ENCODE results near the gene CUX1. TPM values are rescaled to one million over a fixed set of nuclear protein-coding genes. Genes with fewer than 3 reads are reported as not detected.

CUX1 gene
- total and polyA plus RNA-seq, 10 of the 15 experiments (the other 5 are each of a cell fraction or from before 2014, with no cell fraction given), result 6.1 to 48.6 (median 25.9) TPM

DNA sequence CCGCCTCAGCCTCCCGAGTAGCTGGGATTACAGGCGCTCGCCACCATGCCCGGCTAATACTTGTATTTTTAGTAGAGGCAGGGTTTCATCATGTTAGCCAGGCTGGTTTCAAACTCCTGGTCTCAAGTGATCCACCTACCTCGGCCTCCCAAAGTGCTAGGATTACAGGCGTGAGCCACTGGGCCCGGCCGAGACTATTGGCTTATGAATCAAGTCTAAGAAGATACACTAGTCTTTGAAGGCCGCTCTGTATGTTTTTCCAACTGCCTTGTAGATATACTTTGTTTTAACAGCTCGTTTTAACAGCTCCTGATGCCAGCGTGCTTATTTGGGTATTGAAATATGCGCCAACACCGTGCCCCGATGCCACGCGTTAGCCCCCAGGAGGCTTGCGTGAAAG lies 332.8 kb downstream of the CUX1 start:
- ATAC-seq (no peak), DNase-seq (ENCODE audit: low read depth, low spot score) (no peak), FAIRE-seq (no peak)
- Histone ChIP-seq H3K27me3 (replicated peaks in 1 of 2; ENCODE audit: control insufficient read depth in 2 of 2, insufficient read depth in 2 of 2, low read length in 1 of 2) (no peaks in the 10 kb centered on the region), H3K79me2 (ENCODE audit: control insufficient read depth, insufficient read depth, low read length) (no peaks in the 10 kb centered on the region), H2AFZ (ENCODE audit: control insufficient read depth, low read depth, low read length) (no peak overlapping the region), H4K20me1 (ENCODE audit: control insufficient read depth, insufficient read depth) (no peaks in the 10 kb centered on the region), H3K4me1 (ENCODE audit: control insufficient read depth, insufficient read depth, low read length) (no peaks in the 10 kb centered on the region), H3K9ac (ENCODE audit: control insufficient read depth, insufficient read depth, low read length) (no peak overlapping the region), H3K36me3 (ENCODE audit: control insufficient read depth in 2 of 2, insufficient read depth in 2 of 2, low read length in 1 of 2) (peaks cover 9 to 11% of the 10 kb centered on the region in 2 experiments), H3K4me2 (ENCODE audit: control insufficient read depth, insufficient read depth) (no peak overlapping the region), H3K9me3 (replicated peaks; ENCODE audit: control insufficient read depth, insufficient read depth, low read length) (no peaks in the 10 kb centered on the region), H3K4me3 (no peak overlapping the region), H3K27ac (ENCODE audit: control insufficient read depth, insufficient read depth) (no peak overlapping the region)
- ChIA-PET CTCF (no interaction called here), SMC1A (ENCODE audit: uncharacterized antibody, unreplicated experiment) (interaction anchor here (0.7 to 0.9 kb wide), 2 partner anchors 13 to 50 kb away, joined by 4 read pairs; no protein-coding TSS in a partner anchor), POLR2A (no interaction called here), RAD21 (ENCODE audit: unreplicated experiment) (no interaction called here)
- WGBS (ENCODE audit: insufficient coverage, insufficient replicate concordance, low lambda C conversion rate, missing lambda C conversion rate), result 92% methylated on average over 17 of the region's 18 CpGs
- intact Hi-C loops (cut with micrococcal nuclease; ENCODE audit: unreplicated experiment), result no loop called here
- TF ChIP-seq, protein P1, sequence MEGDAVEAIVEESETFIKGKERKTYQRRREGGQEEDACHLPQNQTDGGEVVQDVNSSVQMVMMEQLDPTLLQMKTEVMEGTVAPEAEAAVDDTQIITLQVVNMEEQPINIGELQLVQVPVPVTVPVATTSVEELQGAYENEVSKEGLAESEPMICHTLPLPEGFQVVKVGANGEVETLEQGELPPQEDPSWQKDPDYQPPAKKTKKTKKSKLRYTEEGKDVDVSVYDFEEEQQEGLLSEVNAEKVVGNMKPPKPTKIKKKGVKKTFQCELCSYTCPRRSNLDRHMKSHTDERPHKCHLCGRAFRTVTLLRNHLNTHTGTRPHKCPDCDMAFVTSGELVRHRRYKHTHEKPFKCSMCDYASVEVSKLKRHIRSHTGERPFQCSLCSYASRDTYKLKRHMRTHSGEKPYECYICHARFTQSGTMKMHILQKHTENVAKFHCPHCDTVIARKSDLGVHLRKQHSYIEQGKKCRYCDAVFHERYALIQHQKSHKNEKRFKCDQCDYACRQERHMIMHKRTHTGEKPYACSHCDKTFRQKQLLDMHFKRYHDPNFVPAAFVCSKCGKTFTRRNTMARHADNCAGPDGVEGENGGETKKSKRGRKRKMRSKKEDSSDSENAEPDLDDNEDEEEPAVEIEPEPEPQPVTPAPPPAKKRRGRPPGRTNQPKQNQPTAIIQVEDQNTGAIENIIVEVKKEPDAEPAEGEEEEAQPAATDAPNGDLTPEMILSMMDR (IDR thresholded peaks at IDR 0.05 in 2 of 3, conservative IDR thresholded peaks at IDR 0.05 in 1 of 3; ENCODE audit: control insufficient read depth in 2 of 3, extremely low read depth in 1 of 3, insufficient read depth in 1 of 3, low read depth in 3 of 3, low read length in 3 of 3), result no peak
- TF ChIP-seq NR2C1 (IDR thresholded peaks at IDR 0.05), result no peak
- no peak for TF ChIP-seq WRNIP1 (IDR thresholded peaks at IDR 0.05; ENCODE audit: borderline replicate concordance, low read depth, low read length)
- TF ChIP-seq ASH2L (IDR thresholded peaks at IDR 0.05; ENCODE audit: borderline replicate concordance, low read depth), result no peak
- no peak for TF ChIP-seq POLR2A (IDR thresholded peaks at IDR 0.05; ENCODE audit: low read depth, low read length)
- TF ChIP-seq PBX3 (IDR thresholded peaks at IDR 0.05; ENCODE audit: insufficient replicate concordance, low read depth, low read length), result no peak
- TF ChIP-seq, protein P2, sequence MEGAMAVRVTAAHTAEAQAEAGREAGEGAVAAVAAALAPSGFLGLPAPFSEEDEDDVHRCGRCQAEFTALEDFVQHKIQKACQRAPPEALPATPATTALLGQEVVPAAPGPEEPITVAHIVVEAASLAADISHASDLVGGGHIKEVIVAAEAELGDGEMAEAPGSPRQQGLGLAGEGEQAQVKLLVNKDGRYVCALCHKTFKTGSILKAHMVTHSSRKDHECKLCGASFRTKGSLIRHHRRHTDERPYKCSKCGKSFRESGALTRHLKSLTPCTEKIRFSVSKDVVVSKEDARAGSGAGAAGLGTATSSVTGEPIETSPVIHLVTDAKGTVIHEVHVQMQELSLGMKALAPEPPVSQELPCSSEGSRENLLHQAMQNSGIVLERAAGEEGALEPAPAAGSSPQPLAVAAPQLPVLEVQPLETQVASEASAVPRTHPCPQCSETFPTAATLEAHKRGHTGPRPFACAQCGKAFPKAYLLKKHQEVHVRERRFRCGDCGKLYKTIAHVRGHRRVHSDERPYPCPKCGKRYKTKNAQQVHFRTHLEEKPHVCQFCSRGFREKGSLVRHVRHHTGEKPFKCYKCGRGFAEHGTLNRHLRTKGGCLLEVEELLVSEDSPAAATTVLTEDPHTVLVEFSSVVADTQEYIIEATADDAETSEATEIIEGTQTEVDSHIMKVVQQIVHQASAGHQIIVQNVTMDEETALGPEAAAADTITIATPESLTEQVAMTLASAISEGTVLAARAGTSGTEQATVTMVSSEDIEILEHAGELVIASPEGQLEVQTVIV (IDR thresholded peaks at IDR 0.05; ENCODE audit: borderline replicate concordance, partially characterized antibody), result no peak
- TF ChIP-seq, protein P3, sequence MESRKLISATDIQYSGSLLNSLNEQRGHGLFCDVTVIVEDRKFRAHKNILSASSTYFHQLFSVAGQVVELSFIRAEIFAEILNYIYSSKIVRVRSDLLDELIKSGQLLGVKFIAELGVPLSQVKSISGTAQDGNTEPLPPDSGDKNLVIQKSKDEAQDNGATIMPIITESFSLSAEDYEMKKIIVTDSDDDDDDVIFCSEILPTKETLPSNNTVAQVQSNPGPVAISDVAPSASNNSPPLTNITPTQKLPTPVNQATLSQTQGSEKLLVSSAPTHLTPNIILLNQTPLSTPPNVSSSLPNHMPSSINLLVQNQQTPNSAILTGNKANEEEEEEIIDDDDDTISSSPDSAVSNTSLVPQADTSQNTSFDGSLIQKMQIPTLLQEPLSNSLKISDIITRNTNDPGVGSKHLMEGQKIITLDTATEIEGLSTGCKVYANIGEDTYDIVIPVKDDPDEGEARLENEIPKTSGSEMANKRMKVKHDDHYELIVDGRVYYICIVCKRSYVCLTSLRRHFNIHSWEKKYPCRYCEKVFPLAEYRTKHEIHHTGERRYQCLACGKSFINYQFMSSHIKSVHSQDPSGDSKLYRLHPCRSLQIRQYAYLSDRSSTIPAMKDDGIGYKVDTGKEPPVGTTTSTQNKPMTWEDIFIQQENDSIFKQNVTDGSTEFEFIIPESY (IDR thresholded peaks at IDR 0.05), result no peak
- no peak for TF ChIP-seq ZNF622 (IDR thresholded peaks at IDR 0.05)
- TF ChIP-seq SPI1 (IDR thresholded peaks at IDR 0.05; ENCODE audit: borderline replicate concordance, insufficient read depth, low read depth, low read length), result no peak
- TF ChIP-seq IRF3 (IDR thresholded peaks at IDR 0.05), result no peak
- TF ChIP-seq EP300 (IDR thresholded peaks at IDR 0.05; ENCODE audit: borderline replicate concordance in 1 of 2, control insufficient read depth in 1 of 2, low read depth in 2 of 2, low read length in 2 of 2), result no peak
- in situ Hi-C loops (cut with MboI), result no loop called here
- no TSS peak for BruUV-seq (replicated peaks)
